SU-DHL-6 (cell line): Measurements from ENCODE around the gene C12orf75.
"Not testable (repeated sequence)": the region's sequence is repeated elsewhere in the genome, so short reads cannot be mapped to it uniquely, and the experiment has no call there.

ENCODE experiments used
- EZH2phosphoT487 ChIP-seq: fragments of 200-600 bp; sonication (generic), shearing (Covaris generic); conservative IDR thresholded peaks from 2 replicates; pipeline ENCODE4 v1.6.1; 2018; ENCODE audit warnings: mild to moderate bottlenecking, antibody characterized with exemption, low read length, moderate library complexity, mixed read lengths
- TF ChIP-seq, protein P1 (sequence below): fragments of 200-600 bp; sonication (generic); IDR thresholded peaks from one replicate; pipeline ENCODE4 v1.5.1; 2017; ENCODE audit warnings: antibody characterized with exemption, mild to moderate bottlenecking, low read length, moderate library complexity; ENCODE audit not compliant: insufficient read depth, poor library complexity, severe bottlenecking

GRCh38 chr12:105310476-105311085, 19.9 kb upstream of the C12orf75 start:
- TF ChIP-seq, protein P1, sequence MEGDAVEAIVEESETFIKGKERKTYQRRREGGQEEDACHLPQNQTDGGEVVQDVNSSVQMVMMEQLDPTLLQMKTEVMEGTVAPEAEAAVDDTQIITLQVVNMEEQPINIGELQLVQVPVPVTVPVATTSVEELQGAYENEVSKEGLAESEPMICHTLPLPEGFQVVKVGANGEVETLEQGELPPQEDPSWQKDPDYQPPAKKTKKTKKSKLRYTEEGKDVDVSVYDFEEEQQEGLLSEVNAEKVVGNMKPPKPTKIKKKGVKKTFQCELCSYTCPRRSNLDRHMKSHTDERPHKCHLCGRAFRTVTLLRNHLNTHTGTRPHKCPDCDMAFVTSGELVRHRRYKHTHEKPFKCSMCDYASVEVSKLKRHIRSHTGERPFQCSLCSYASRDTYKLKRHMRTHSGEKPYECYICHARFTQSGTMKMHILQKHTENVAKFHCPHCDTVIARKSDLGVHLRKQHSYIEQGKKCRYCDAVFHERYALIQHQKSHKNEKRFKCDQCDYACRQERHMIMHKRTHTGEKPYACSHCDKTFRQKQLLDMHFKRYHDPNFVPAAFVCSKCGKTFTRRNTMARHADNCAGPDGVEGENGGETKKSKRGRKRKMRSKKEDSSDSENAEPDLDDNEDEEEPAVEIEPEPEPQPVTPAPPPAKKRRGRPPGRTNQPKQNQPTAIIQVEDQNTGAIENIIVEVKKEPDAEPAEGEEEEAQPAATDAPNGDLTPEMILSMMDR, result not testable (repeated sequence)
- not testable (repeated sequence) for TF ChIP-seq EZH2phosphoT487
